ENCODE results near the gene PLXDC1.

The PLXDC1 gene

DNA sequence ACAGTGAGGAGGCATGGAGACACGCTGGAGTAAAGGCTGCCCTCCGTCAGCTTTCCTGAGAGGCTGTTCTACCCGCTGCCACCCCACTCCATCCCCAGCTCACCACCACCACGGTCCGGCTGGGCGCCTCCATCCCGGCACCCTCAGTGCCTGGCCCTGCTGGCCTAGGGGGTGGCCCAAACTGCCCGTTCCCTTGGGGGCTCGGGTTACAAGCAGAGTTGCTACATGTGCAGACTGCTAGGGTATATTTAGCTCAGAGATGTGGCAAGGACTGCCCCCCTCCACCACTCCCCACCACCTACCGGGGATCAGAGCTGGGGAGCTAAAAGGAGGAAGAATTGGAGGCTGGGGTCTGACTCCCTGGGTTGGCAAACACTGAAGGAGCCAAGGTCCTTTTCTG is 41.9 kb upstream of the PLXDC1 start:
- Histone ChIP-seq H3K36me3 (ENCODE audit: insufficient read depth, low read length) (peaks cover 24% of the 10 kb centered on the region), H3K4me3 (ENCODE audit: low read length) (no peak overlapping the region), H3K4me1 (ENCODE audit: insufficient read depth, low read length) (peaks cover 27% of the 10 kb centered on the region), H3K27me3 (ENCODE audit: insufficient read depth, low read length) (no peaks in the 10 kb centered on the region), H2AFZ (ENCODE audit: low read depth, low read length) (no peak overlapping the region), H3K9me3 (ENCODE audit: low read length) (no peaks in the 10 kb centered on the region)

DNA sequence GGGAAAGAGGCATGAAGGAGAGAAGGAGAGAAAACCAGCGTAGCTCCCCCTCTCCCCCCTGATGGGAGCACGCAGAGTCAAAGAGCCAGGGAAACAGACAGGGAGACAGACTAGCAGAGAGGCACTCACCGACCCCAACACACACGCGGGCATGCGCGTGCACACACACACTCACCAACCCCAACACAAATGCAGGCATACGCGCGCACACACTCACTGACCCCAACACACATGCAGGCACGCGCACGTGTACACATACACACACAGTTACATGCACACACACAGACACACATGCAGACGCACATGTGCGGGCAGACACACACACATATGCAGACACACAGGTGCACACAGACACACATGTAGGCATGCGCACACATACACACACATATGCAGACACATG is 41.5 kb upstream of the PLXDC1 start:
- H2AFZ ChIP-seq (ENCODE audit: low read depth, low read length): no peak overlapping the region
- H3K9me3 ChIP-seq (ENCODE audit: low read length): no peaks in the 10 kb centered on the region
- H3K4me3 ChIP-seq (ENCODE audit: low read length): no peak overlapping the region
- peaks cover 24% of the 10 kb centered on the region for H3K36me3 ChIP-seq (ENCODE audit: insufficient read depth, low read length)
- H3K4me1 ChIP-seq (ENCODE audit: insufficient read depth, low read length): peaks cover 23% of the 10 kb centered on the region
- no peaks in the 10 kb centered on the region for H3K27me3 ChIP-seq (ENCODE audit: insufficient read depth, low read length)

DNA sequence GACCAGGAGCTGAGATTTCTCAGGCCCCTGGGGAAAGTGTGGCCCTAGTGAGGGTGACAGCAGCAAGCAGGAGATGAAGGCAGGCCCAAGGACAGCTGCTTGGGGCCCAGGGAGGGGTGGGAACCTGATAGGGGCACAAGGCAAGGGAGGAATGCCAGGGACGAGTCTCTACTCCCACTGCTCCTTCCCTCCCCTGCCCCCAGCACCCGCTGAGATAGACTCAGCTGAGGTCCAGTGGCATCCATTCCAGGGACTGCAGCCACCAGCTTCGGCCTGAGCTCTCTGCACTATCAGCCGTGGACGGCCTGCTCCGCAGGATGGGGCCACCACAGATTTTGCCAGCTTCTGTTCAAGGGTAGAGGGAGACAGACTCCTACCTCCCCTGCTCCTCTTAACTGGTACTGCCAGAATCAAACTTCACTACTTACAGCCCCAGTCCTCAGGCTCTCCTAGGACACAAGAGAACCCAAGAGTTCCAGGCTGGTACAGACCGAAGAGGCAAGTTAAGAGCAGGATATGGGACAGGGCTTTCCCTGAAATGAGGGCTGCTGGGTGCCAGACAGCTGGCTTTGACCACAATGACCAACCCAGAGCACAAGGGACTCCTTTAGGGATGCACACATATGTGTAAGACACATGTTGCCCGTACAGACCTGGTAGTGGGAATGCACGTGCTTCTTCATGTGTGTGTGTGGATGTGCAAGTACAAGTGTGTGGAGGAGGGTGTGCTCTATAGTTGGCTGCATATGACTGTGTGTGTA is 40.5 kb upstream of the PLXDC1 start:
- H3K9me3 ChIP-seq (ENCODE audit: low read length): no peaks in the 10 kb centered on the region
- H3K4me1 ChIP-seq (ENCODE audit: insufficient read depth, low read length): peaks cover 20% of the 10 kb centered on the region
- no peak overlapping the region for H2AFZ ChIP-seq (ENCODE audit: low read depth, low read length)
- H3K4me3 ChIP-seq (ENCODE audit: low read length): no peak overlapping the region
- H3K27me3 ChIP-seq (ENCODE audit: insufficient read depth, low read length): no peaks in the 10 kb centered on the region
- H3K36me3 ChIP-seq (ENCODE audit: insufficient read depth, low read length): peaks cover 34% of the 10 kb centered on the region

DNA sequence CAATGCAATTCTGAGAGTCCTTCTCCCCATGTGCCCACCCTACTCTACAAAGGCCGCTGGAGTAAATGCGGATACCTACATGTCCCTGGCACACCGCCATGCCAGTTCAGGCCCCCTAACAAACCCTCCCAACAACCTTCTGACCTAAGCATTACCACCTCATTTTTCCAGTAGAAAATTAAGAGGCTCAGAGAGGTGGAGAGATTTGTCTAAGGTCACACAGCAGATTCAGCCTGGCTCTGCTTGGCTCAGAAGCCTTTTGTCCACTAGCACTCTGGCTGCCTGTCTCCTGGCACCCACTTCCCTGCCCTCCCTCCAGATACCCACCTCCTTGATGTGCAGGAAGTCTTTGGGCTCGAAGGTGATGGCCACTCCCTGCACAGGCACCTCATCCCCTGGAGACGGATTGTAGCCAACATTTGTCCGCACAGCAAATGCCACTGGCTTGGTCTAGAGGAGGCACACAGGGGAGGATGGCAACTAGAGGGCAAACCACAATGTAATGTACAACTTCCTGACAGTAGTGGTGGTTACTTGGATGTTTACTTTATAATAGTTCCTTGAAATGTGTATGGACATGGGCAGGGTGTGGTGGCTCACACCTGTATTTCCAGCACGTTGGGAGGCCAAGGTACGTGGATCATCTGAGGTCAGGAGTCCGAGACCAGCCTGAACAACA is 35.9 kb upstream of the PLXDC1 start:
- Histone ChIP-seq H3K36me3 (ENCODE audit: insufficient read depth, low read length) (peaks cover 55% of the 10 kb centered on the region), H3K4me3 (ENCODE audit: low read length) (no peak overlapping the region)

DNA sequence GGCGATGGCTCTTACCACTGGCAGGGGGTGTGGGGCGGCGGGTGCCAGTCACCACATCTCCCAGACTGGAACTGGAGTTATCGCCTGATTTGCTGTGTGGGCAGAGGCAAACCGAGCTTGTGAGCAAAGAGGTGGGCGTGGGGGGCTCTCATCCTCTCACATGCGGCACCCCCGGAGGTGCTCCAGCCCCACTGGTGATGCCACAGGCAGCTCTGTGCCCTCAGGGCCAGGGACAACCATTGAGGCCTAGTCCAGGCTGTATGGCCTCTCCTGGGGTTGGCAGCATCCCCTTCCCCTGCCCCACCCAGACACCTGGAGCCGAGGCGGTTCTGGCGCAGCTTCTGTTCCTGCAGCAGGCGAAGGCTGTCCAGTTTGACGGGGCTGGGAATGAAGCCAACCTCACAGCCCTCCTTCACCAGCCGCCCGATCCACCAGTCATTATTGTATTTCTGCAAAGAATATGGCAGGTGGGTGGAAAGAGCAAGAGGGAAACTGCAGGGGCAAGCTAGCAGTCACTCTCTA is 35.1 kb upstream of the PLXDC1 start:
- no peaks in the 10 kb centered on the region for H3K27me3 ChIP-seq (ENCODE audit: insufficient read depth, low read length)
- no peaks in the 10 kb centered on the region for H3K9me3 ChIP-seq (ENCODE audit: low read length)
- no peaks in the 10 kb centered on the region for H3K4me1 ChIP-seq (ENCODE audit: insufficient read depth, low read length)
- peaks cover 52% of the 10 kb centered on the region for H3K36me3 ChIP-seq (ENCODE audit: insufficient read depth, low read length)
- H2AFZ ChIP-seq (ENCODE audit: low read depth, low read length): no peak overlapping the region
- H3K4me3 ChIP-seq (ENCODE audit: low read length): no peak overlapping the region

More for the DNA sequence above, 35.9 kb upstream of the PLXDC1 start:
- H2AFZ ChIP-seq (ENCODE audit: low read depth, low read length): no peak overlapping the region
- no peaks in the 10 kb centered on the region for H3K4me1 ChIP-seq (ENCODE audit: insufficient read depth, low read length)
- H3K9me3 ChIP-seq (ENCODE audit: low read length): no peaks in the 10 kb centered on the region
- no peaks in the 10 kb centered on the region for H3K27me3 ChIP-seq (ENCODE audit: insufficient read depth, low read length)

DNA sequence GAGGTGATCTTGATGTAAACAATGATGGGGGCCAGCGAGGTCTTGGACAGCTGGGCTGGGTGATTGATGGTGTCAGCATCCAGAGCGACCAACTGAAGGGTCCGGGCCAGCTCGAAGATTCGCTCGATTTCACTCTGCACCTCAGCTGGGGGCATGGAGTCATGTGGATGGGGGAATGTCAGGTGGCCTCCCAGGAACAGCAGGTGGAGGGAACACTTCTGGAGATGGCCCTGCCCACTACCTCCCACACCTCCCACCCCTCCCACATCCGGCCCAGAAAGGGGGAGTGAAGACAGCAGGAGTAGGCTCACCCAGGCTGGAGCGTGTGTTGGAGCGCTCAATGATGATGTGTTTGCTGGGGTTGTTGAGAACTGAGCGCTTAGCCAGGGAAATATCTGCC is 32.3 kb upstream of the PLXDC1 start:
- Histone ChIP-seq H3K4me1 (ENCODE audit: insufficient read depth, low read length) (no peaks in the 10 kb centered on the region), H3K36me3 (ENCODE audit: insufficient read depth, low read length) (peaks cover 55% of the 10 kb centered on the region), H3K9me3 (ENCODE audit: low read length) (no peaks in the 10 kb centered on the region), H3K4me3 (ENCODE audit: low read length) (no peak overlapping the region), H3K27me3 (ENCODE audit: insufficient read depth, low read length) (no peaks in the 10 kb centered on the region), H2AFZ (ENCODE audit: low read depth, low read length) (no peak overlapping the region)

DNA sequence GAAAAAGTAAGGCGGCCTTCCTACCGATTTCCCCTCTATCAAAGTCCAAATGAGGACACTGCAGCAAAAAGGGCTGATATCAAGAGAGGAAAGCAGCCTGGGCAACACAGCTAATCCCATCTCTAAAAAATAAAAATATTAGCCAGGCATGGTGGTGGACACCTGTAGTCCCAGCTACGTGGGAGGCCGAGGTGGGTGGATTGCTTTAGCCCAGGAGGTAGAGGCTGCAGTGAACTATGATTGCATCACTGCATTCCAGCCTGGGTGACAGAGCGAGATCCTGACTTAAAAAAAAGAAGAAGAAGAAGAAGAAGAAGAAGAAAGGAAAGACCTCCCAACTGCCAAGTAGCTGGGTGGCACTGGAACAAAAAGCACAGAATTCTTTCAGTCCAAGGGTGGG is 31.6 kb upstream of the PLXDC1 start:
- peaks cover 56% of the 10 kb centered on the region for H3K36me3 ChIP-seq (ENCODE audit: insufficient read depth, low read length)
- H3K9me3 ChIP-seq (ENCODE audit: low read length): no peaks in the 10 kb centered on the region
- H3K4me1 ChIP-seq (ENCODE audit: insufficient read depth, low read length): no peaks in the 10 kb centered on the region
- H3K4me3 ChIP-seq (ENCODE audit: low read length): no peak overlapping the region
- no peak overlapping the region for H2AFZ ChIP-seq (ENCODE audit: low read depth, low read length)
- H3K27me3 ChIP-seq (ENCODE audit: insufficient read depth, low read length): no peaks in the 10 kb centered on the region

DNA sequence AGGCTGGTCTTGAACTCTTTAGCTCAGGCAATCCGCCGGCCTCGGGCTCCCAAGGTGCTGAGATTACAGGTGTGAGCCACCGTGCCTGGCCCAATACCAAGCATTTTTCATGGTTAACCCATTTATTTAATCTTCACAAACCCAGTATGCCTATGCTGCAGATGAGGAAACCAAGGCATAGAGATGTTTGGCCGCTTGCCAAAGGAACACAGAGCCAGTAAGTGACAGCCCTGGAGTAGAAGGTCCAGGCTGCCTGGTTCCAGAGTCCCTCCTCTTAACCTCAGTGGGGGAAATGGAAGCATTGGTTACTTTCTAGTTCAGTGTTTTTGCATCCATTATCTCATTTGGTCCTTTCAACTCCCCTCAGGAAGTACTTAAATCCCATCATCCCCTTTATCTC is 29.9 kb upstream of the PLXDC1 start:
- no peaks in the 10 kb centered on the region for H3K4me1 ChIP-seq (ENCODE audit: insufficient read depth, low read length)
- no peak overlapping the region for H2AFZ ChIP-seq (ENCODE audit: low read depth, low read length)
- H3K4me3 ChIP-seq (ENCODE audit: low read length): no peak overlapping the region
- H3K9me3 ChIP-seq (ENCODE audit: low read length): no peaks in the 10 kb centered on the region
- H3K36me3 ChIP-seq (ENCODE audit: insufficient read depth, low read length): peaks cover 53% of the 10 kb centered on the region
- no peaks in the 10 kb centered on the region for H3K27me3 ChIP-seq (ENCODE audit: insufficient read depth, low read length)

DNA sequence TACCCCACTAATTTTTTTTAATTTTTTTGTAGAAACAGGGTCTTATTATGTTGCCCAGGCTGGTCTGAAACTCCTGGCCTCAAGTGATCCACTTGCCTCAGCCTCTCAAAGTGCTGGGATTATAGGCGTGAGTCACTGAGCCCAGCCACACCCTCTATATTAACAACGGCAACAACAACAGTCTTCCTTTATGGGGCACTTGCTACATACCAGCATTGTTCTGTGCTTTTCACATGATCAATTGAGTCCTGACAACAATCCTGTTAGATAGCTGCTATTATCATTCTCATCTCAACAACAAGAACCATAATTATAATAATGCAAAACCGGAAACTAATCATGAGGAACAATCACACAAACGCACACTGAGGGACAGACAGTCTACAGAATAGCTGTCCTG is 27.1 kb upstream of the PLXDC1 start:
- no peak overlapping the region for H3K4me3 ChIP-seq (ENCODE audit: low read length)
- H3K36me3 ChIP-seq (ENCODE audit: insufficient read depth, low read length): peaks cover 40% of the 10 kb centered on the region
- no peaks in the 10 kb centered on the region for H3K4me1 ChIP-seq (ENCODE audit: insufficient read depth, low read length)
- H3K9me3 ChIP-seq (ENCODE audit: low read length): no peaks in the 10 kb centered on the region
- H2AFZ ChIP-seq (ENCODE audit: low read depth, low read length): no peak overlapping the region
- H3K27me3 ChIP-seq (ENCODE audit: insufficient read depth, low read length): no peaks in the 10 kb centered on the region

DNA sequence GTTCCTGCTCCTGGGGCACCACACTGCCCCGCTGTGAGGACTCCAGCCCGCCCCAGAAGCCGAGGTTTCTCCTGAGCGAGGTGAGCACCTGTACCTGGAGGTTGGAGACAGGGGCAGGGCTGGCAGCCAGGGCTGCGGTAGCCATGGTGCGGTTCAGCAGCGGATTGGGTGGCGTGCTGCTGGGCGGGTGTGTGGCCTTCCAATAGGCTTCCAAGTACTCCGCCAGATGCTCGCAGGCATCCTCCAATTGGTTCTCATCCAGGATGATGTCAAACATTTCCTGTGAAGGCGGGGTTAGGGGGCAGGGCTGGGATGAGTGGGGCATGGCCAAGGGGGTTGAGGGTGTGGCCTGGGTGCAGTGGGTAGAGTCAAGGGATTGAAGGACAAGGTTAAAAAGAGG is 25.8 kb upstream of the PLXDC1 start:
- no peak overlapping the region for H3K4me3 ChIP-seq (ENCODE audit: low read length)
- no peaks in the 10 kb centered on the region for H3K27me3 ChIP-seq (ENCODE audit: insufficient read depth, low read length)
- H2AFZ ChIP-seq (ENCODE audit: low read depth, low read length): no peak overlapping the region
- peaks cover 35% of the 10 kb centered on the region for H3K36me3 ChIP-seq (ENCODE audit: insufficient read depth, low read length)
- no peaks in the 10 kb centered on the region for H3K9me3 ChIP-seq (ENCODE audit: low read length)
- no peaks in the 10 kb centered on the region for H3K4me1 ChIP-seq (ENCODE audit: insufficient read depth, low read length)

DNA sequence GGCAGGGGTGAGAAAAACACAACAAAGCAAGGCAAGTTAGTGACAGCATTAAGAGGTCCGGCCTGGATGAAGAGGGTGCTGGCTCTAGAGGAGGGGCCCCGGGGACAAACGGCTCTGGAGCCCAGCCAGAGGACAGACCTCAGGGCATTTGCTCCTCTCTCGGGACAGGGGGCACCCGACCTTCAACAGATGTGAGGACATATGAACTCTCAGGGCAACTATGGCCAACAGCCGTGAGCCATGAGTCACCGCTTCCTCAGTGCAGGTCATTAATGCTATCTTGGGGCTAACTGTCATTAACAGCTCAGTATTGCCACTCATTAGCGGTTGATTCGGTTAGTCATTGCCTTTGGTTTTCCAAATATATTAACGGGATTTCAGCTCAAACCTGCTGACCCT is 24.3 kb upstream of the PLXDC1 start:
- H2AFZ ChIP-seq (ENCODE audit: low read depth, low read length): no peak overlapping the region
- H3K4me1 ChIP-seq (ENCODE audit: insufficient read depth, low read length): no peaks in the 10 kb centered on the region
- no peaks in the 10 kb centered on the region for H3K9me3 ChIP-seq (ENCODE audit: low read length)
- H3K4me3 ChIP-seq (ENCODE audit: low read length): no peak overlapping the region
- no peaks in the 10 kb centered on the region for H3K27me3 ChIP-seq (ENCODE audit: insufficient read depth, low read length)
- peaks cover 29% of the 10 kb centered on the region for H3K36me3 ChIP-seq (ENCODE audit: insufficient read depth, low read length)

DNA sequence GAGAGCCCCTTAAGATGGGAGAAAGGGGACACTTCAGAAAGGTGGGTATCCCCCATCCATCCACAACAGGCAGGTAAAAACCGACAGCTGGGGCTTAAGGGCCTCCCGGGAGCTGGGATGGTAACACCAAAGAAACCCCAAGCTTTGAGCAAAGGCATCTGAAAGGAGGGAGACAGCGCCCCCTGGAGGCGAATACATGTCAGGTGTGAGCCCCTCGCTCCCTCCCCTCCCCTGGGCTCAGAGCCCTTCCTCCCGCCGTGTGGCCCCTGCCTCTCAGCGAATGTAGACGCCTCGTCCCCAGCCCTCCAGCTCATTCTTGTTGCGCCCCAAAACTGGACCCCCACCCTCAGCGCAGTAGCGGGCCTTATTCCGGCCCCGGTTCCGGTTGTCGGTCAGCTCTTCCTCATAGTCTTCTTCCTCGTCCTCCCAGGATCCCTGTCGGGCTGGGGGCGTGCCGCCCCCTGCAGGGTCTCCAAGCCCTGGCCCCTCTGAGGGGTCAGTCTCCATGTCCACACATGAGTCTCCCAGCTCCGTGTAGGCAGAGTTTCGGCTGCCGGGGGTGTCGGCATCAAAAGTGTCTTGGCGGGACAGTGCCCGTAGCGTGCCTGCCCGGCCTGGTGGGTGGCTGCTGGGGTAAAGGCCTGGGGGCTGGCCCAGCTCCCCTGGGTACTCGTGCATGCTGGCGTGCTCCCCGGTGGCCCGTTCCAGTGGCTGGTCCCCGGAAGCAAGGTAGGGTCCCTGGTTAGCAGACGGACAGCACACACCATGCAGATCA is 23.7 kb upstream of the PLXDC1 start:
- Histone ChIP-seq H3K4me3 (ENCODE audit: low read length) (no peak overlapping the region), H3K4me1 (ENCODE audit: insufficient read depth, low read length) (no peaks in the 10 kb centered on the region), H3K27me3 (ENCODE audit: insufficient read depth, low read length) (no peaks in the 10 kb centered on the region), H3K9me3 (ENCODE audit: low read length) (no peaks in the 10 kb centered on the region), H3K36me3 (ENCODE audit: insufficient read depth, low read length) (peaks cover 27% of the 10 kb centered on the region), H2AFZ (ENCODE audit: low read depth, low read length) (no peak overlapping the region)

Data from neuron (in vitro differentiated cells).